Activated B cell treated with CpG ODN at 0.5 μM for 24 hours (primary cell): ENCODE data around the gene CHD5. TPM values are rescaled to one million over a fixed set of nuclear protein-coding genes. Genes with fewer than 3 reads are reported as not detected.

Experiments
- ATAC-seq: fragments of 200-7000 bp; cut with Tn5 transposase; one replicate; pipeline ENCODE4 v1.10.0; 2021; ENCODE audit warnings: low read depth, mild to moderate bottlenecking, moderate library complexity
- CTCF ChIA-PET: fragments of 350-600 bp; sonication (Branson Sonifier 250); formaldehyde crosslinking; loops from one replicate; lab custom pipeline; 2021; ENCODE audit warnings: antibody characterized with exemption; lab: Charles Lee
- POLR2A ChIA-PET: fragments of 350-600 bp; sonication (Branson Sonifier 250); formaldehyde crosslinking; loops from one replicate; lab custom pipeline; 2021; ENCODE audit warnings: antibody characterized with exemption; lab: Charles Lee
- DNase-seq: peaks from one replicate; pipeline ENCODE4 v3.0.0; 2022
- H3K27ac Mint-ChIP-seq: one replicate; pipeline ENCODE4 v1.8.0; 2020; ENCODE audit warnings: mixed read lengths
- H3K27me3 Mint-ChIP-seq: one replicate; pipeline ENCODE4 v1.8.0; 2021; ENCODE audit warnings: mixed read lengths
- H3K36me3 Mint-ChIP-seq: one replicate; pipeline ENCODE4 v1.8.0; 2021; ENCODE audit warnings: low read depth, mixed read lengths
- H3K4me1 Mint-ChIP-seq: one replicate; pipeline ENCODE4 v1.8.0; 2021; ENCODE audit warnings: mixed read lengths
- H3K4me3 Mint-ChIP-seq: one replicate; pipeline ENCODE4 v1.8.0; 2020; ENCODE audit warnings: mild to moderate bottlenecking, mixed read lengths
- H3K9me3 Mint-ChIP-seq: one replicate; pipeline ENCODE4 v1.8.0; 2020; ENCODE audit warnings: mixed read lengths
- CTCF ChIP-seq: fragments of 200-600 bp; IDR thresholded peaks from one replicate; pipeline ENCODE4 v1.8.0; 2022; ENCODE audit warnings: antibody characterized with exemption, mild to moderate bottlenecking
- intact Hi-C: fragments of 100-400 bp; cut with micrococcal nuclease; formaldehyde crosslinking; loops from one replicate; pipeline ENCODE4 v1.15.1; 2024
- total RNA-seq: library from RNA; stranded (reverse); gene quantifications from 2 replicates; pipeline ENCODE4 v1.2.3, GENCODE V29; 2022

Gene CHD5
- total RNA-seq, 1 donor from 2014 or later = 0.31 TPM

- H3K27me3 Mint-ChIP-seq = peaks cover 4% of the 10 kb centered on the region
- POLR2A ChIA-PET = no interaction called here
- CTCF ChIA-PET = no interaction called here
- no peak overlapping the region for H3K27ac Mint-ChIP-seq
- DNase-seq (no peak), ATAC-seq (no peak)
- TF ChIP-seq CTCF = no peak
- H3K36me3 Mint-ChIP-seq = peaks cover 4% of the 10 kb centered on the region
- no peak overlapping the region for H3K4me3 Mint-ChIP-seq
- no peaks in the 10 kb centered on the region for H3K9me3 Mint-ChIP-seq
- no peaks in the 10 kb centered on the region for H3K4me1 Mint-ChIP-seq
- intact Hi-C loops = no loop called here
These were observed 76.8 kb downstream of the CHD5 start for GRCh38 chr1:6103111-6103853.

- CTCF ChIA-PET = no interaction called here
- POLR2A ChIA-PET = interaction anchor here (0.6 kb wide), 1 partner anchor 133 kb away, joined by 3 read pairs; no protein-coding TSS in a partner anchor
- intact Hi-C loops = no loop called here
These were observed 77.6 kb downstream of the CHD5 start for GRCh38 chr1:6102532-6102845.

GRCh38 chr1:6101826-6102531 lies 78.1 kb downstream of the CHD5 start:
- Mint-ChIP-seq H3K4me3 (no peak overlapping the region), H3K4me1 (no peaks in the 10 kb centered on the region), H3K27ac (no peak overlapping the region), H3K27me3 (peaks cover 2% of the 10 kb centered on the region), H3K36me3 (peaks cover 17% of the 10 kb centered on the region), H3K9me3 (no peaks in the 10 kb centered on the region)
- ATAC-seq (no peak), DNase-seq (no peak)
- intact Hi-C loops = no loop called here
- TF ChIP-seq CTCF = no peak
- ChIA-PET CTCF (no interaction called here), POLR2A (interaction anchor here (0.6 kb wide), 1 partner anchor 133 kb away, joined by 3 read pairs; no protein-coding TSS in a partner anchor)

More at GRCh38 chr1:6102532-6102845, 77.6 kb downstream of the CHD5 start:
- Mint-ChIP-seq H3K27ac (no peak overlapping the region), H3K9me3 (no peaks in the 10 kb centered on the region), H3K27me3 (peaks cover 2% of the 10 kb centered on the region), H3K36me3 (peaks cover 12% of the 10 kb centered on the region), H3K4me1 (no peaks in the 10 kb centered on the region), H3K4me3 (no peak overlapping the region)
- ATAC-seq = no peak
- no peak for TF ChIP-seq CTCF
- no peak for DNase-seq

GRCh38 chr1:6100861-6101783 lies 79.0 kb downstream of the CHD5 start:
- no peak for ATAC-seq
- intact Hi-C loops = no loop called here
- no peak for TF ChIP-seq CTCF
- no peak overlapping the region for H3K4me3 Mint-ChIP-seq
- peaks cover 21% of the 10 kb centered on the region for H3K36me3 Mint-ChIP-seq
- no peak for DNase-seq
- no peaks in the 10 kb centered on the region for H3K4me1 Mint-ChIP-seq
- no peaks in the 10 kb centered on the region for H3K9me3 Mint-ChIP-seq
- CTCF ChIA-PET = no interaction called here
- POLR2A ChIA-PET = interaction anchor here (0.8 kb wide), 1 partner anchor 75 kb away, joined by 3 read pairs; no protein-coding TSS in a partner anchor
- no peak overlapping the region for H3K27ac Mint-ChIP-seq
- peaks cover 2% of the 10 kb centered on the region for H3K27me3 Mint-ChIP-seq
